K562 (cell line): ENCODE results near the gene PMFBP1. TPM values are rescaled to one million over a fixed set of nuclear protein-coding genes. Genes with fewer than 3 reads are reported as not detected.
A peak's percentile ranks its signal among the peaks of the same experiment; 100 is the strongest.

ENCODE experiments used
- CREBBP ChIP-seq: IDR thresholded peaks from one replicate; pipeline ENCODE4 v1.6.1; 2012; ENCODE audit warnings: low read depth, mild to moderate bottlenecking, control low read depth, inconsistent platforms, low read length
- CTBP1 ChIP-seq: fragments of 450-650 bp; IDR thresholded peaks from 2 replicates; pipeline ENCODE4 v1.6.1; 2016; ENCODE audit warnings: borderline replicate concordance
- ILK ChIP-seq: fragments of 450-650 bp; IDR thresholded peaks from 2 replicates; pipeline ENCODE4 v1.6.1; 2016; ENCODE audit warnings: missing genetic modification characterization, low read depth, mild to moderate bottlenecking, missing compliant biosample characterization, moderate library complexity, borderline replicate concordance
- JUNB ChIP-seq: fragments of 450-650 bp; formaldehyde crosslinking; conservative IDR thresholded peaks from 2 replicates; pipeline ENCODE4 v1.4.0; 2020; ENCODE audit warnings: mild to moderate bottlenecking
- KLF13 ChIP-seq: fragments of 450-650 bp; IDR thresholded peaks from 2 replicates; pipeline ENCODE4 v1.6.1; 2016; ENCODE audit warnings: missing genetic modification characterization, low read depth, mild to moderate bottlenecking, missing compliant biosample characterization, moderate library complexity, borderline replicate concordance
- MTA3 ChIP-seq: fragments of 450-650 bp; formaldehyde crosslinking; IDR thresholded peaks from 2 replicates; pipeline ENCODE4 v1.6.1; 2017; ENCODE audit warnings: mild to moderate bottlenecking, borderline replicate concordance
- MXI1 ChIP-seq: IDR thresholded peaks from 2 replicates; pipeline ENCODE4 v1.6.1; 2011; ENCODE audit warnings: low read depth, mild to moderate bottlenecking, improper control_type of control experiment, low read length
- MYNN ChIP-seq, 2 experiments: sonication (generic); formaldehyde crosslinking in 1 of 2; IDR thresholded peaks; 2 replicates each; pipeline versions ENCODE4 v1.5.0 to v1.6.1; 2016 to 2020; ENCODE audit warnings: antibody characterized with exemption in 1 of 2, missing genetic modification reagents in 1 of 2
- PTTG1 ChIP-seq: fragments of 450-650 bp; IDR thresholded peaks from 2 replicates; pipeline ENCODE4 v1.6.1; 2016; ENCODE audit warnings: low read depth, mild to moderate bottlenecking, missing genetic modification characterization, missing compliant biosample characterization
- SAP30 ChIP-seq: fragments of 200-600 bp; sonication (generic); IDR thresholded peaks from 2 replicates; pipeline ENCODE4 v1.6.1; 2012; ENCODE audit warnings: borderline replicate concordance, low read depth, mild to moderate bottlenecking, moderate library complexity, low read length, control low read depth, inconsistent platforms; ENCODE audit not compliant: insufficient read depth, poor library complexity, severe bottlenecking
- SMARCC2 ChIP-seq: fragments of 450-650 bp; IDR thresholded peaks from 2 replicates; pipeline ENCODE4 v1.6.1; 2017; ENCODE audit warnings: antibody characterized with exemption, moderate library complexity, mild to moderate bottlenecking, low read depth
- SREBF2 ChIP-seq: sonication (generic); formaldehyde crosslinking; IDR thresholded peaks from 2 replicates; pipeline ENCODE4 v1.4.0; 2020; ENCODE audit warnings: mild to moderate bottlenecking, missing genetic modification reagents
- TAF1 ChIP-seq: IDR thresholded peaks from 2 replicates; pipeline ENCODE4 v1.6.1; 2011; ENCODE audit warnings: mild to moderate bottlenecking, low read length, moderate library complexity; ENCODE audit not compliant: insufficient read depth, control insufficient read depth, severe bottlenecking; ENCODE audit errors: extremely low read depth
- ZBED1 ChIP-seq: IDR thresholded peaks from 2 replicates; pipeline ENCODE4 v1.6.1; 2014
- ZEB2 ChIP-seq: fragments of 450-650 bp; IDR thresholded peaks from 2 replicates; pipeline ENCODE4 v1.6.1; 2016
- ZNF224 ChIP-seq: sonication (generic); formaldehyde crosslinking; IDR thresholded peaks from 2 replicates; pipeline ENCODE4 v1.8.0; 2022; ENCODE audit warnings: mild to moderate bottlenecking, missing genetic modification reagents
- ZNF76 ChIP-seq: fragments of 250-450 bp; sonication (Bioruptor Pico); IDR thresholded peaks from 2 replicates; pipeline ENCODE4 v1.4.0; 2020; ENCODE audit warnings: mild to moderate bottlenecking, moderate library complexity, borderline replicate concordance
- polyA plus RNA-seq, 8 experiments: library from polyadenylated mRNA; depleted of rRNA in 4 of 8; stranded (reverse) in 5 of 8; unstranded in 3 of 8; fragments of >200 nt; fragmentation: Nextera tagmentation in 2 of 8; fragmentation: Illumina TruSeq in 1 of 8; extraction: Ambion mirVana in 2 of 8; extraction: Trizol in 1 of 8; gene quantifications; 2 replicates each; pipeline versions ENCODE4 v1.2.1 to v1.2.3, GENCODE V29; 2011 to 2014; ENCODE audit warnings: inconsistent platforms in 1 of 8, missing spikeins in 1 of 8
- total RNA-seq, 7 experiments: library from RNA; depleted of rRNA in 6 of 7; stranded (reverse); fragments of >200 nt in 6 of 7; fragmentation: Illumina TruSeq in 2 of 7; extraction: Trizol in 2 of 7; gene quantifications; 2 replicates each; pipeline versions ENCODE4 v1.2.1 to v1.2.3, GENCODE V29; 2011 to 2021; ENCODE audit warnings: low replicate concordance in 1 of 7
- TF ChIP-seq, protein P1 (sequence below): sonication (generic); formaldehyde crosslinking; IDR thresholded peaks from 2 replicates; pipeline ENCODE4 v1.8.0; 2022; ENCODE audit warnings: missing genetic modification reagents, mild to moderate bottlenecking, borderline replicate concordance
- TF ChIP-seq, protein P2 (sequence below): fragments of 250-450 bp; sonication (Bioruptor Pico); IDR thresholded peaks from 2 replicates; pipeline ENCODE4 v1.5.0; 2021
- TF ChIP-seq, protein P3 (sequence below): fragments of 450-650 bp; IDR thresholded peaks from 2 replicates; pipeline ENCODE4 v1.6.1; 2014; ENCODE audit warnings: low read depth, mild to moderate bottlenecking, moderate library complexity, borderline replicate concordance
- TF ChIP-seq, protein P4 (sequence below), 2 experiments: fragments of 450-650 bp; conservative IDR thresholded peaks; 2 replicates each; pipeline ENCODE4 v1.6.1; 2017; ENCODE audit warnings: mild to moderate bottlenecking in 2 of 2, moderate library complexity in 2 of 2

The PMFBP1 gene
- total and polyA plus RNA-seq, 9 of the 15 experiments (the other 6 are each of a cell fraction or from before 2014, with no cell fraction given) = 0.13 to 0.91 (median 0.47) TPM

DNA sequence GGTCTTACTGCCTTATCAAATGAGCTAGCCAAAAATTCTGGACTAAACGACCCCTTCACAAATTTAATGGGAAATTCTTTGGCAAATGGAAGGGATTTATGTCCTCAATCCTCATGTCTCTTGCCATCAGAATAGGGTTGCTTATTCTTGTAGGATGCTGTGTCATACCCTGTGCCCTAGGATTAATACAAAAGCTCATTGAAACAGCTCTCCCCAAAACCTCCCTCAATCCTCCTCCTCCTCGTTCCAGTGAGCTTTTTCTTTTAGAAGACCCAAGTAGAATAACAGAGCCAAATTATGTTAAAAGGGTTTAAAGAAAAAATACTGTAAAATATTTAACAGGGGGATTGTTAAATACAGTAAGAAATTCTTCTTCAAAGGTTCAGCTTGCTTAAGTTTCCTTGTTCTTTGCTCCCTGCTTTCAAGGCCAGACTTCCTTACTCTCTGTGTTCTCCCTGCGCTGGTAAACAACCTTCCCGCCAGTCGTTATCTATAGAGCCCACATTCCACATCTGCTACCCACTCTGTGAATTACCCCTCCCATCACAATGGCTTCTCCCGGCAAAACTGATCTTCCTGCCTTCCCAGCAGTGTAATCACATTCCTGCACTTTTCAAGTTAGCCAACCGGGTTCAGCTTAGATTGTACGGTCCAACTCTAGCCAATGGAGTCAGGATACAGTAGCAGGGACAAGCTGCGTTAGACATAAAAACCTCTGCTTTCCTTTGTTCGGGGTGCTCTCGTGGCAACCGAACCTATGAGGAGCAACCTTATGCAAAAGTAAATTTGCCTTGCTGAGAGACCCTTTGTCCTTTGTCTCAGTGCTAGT lies 99.2 kb downstream of the PMFBP1 start (continued):
- TF ChIP-seq TAF1 (no peak), ILK (tag) (no peak), CTBP1 (peak; percentile 77; the same call in 1 of the 2 replicates), SREBF2 (CRISPR knock-in tag) (no peak), ZNF76 (CRISPR knock-in tag) (no peak), KLF13 (no peak), SMARCC2 (peak; percentile 29; the same call in 1 of the 2 replicates), ZNF224 (CRISPR knock-in tag) (no peak), PTTG1 (no peak), MYNN (IDR thresholded peaks at IDR 0.05) (no peak), MYNN (CRISPR knock-in tag; IDR thresholded peaks at IDR 0.05) (no peak), CREBBP (no peak), JUNB (CRISPR knock-in tag) (no peak), ZEB2 (0 out of 2 replicates have a peak, but pooled peaks have one; percentile 26), ZBED1 (no peak), SAP30 (no peak), MXI1 (no peak), MTA3 (0 out of 2 replicates have a peak, but pooled peaks have one; percentile 66)
- TF ChIP-seq, protein P1, sequence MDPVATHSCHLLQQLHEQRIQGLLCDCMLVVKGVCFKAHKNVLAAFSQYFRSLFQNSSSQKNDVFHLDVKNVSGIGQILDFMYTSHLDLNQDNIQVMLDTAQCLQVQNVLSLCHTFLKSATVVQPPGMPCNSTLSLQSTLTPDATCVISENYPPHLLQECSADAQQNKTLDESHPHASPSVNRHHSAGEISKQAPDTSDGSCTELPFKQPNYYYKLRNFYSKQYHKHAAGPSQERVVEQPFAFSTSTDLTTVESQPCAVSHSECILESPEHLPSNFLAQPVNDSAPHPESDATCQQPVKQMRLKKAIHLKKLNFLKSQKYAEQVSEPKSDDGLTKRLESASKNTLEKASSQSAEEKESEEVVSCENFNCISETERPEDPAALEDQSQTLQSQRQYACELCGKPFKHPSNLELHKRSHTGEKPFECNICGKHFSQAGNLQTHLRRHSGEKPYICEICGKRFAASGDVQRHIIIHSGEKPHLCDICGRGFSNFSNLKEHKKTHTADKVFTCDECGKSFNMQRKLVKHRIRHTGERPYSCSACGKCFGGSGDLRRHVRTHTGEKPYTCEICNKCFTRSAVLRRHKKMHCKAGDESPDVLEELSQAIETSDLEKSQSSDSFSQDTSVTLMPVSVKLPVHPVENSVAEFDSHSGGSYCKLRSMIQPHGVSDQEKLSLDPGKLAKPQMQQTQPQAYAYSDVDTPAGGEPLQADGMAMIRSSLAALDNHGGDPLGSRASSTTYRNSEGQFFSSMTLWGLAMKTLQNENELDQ (CRISPR knock-in tag) = no peak
- TF ChIP-seq, protein P2, sequence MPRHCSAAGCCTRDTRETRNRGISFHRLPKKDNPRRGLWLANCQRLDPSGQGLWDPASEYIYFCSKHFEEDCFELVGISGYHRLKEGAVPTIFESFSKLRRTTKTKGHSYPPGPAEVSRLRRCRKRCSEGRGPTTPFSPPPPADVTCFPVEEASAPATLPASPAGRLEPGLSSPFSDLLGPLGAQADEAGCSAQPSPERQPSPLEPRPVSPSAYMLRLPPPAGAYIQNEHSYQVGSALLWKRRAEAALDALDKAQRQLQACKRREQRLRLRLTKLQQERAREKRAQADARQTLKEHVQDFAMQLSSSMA (CRISPR knock-in tag) = no peak
- TF ChIP-seq, protein P3, sequence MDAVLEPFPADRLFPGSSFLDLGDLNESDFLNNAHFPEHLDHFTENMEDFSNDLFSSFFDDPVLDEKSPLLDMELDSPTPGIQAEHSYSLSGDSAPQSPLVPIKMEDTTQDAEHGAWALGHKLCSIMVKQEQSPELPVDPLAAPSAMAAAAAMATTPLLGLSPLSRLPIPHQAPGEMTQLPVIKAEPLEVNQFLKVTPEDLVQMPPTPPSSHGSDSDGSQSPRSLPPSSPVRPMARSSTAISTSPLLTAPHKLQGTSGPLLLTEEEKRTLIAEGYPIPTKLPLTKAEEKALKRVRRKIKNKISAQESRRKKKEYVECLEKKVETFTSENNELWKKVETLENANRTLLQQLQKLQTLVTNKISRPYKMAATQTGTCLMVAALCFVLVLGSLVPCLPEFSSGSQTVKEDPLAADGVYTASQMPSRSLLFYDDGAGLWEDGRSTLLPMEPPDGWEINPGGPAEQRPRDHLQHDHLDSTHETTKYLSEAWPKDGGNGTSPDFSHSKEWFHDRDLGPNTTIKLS = no peak
- TF ChIP-seq, protein P4, sequence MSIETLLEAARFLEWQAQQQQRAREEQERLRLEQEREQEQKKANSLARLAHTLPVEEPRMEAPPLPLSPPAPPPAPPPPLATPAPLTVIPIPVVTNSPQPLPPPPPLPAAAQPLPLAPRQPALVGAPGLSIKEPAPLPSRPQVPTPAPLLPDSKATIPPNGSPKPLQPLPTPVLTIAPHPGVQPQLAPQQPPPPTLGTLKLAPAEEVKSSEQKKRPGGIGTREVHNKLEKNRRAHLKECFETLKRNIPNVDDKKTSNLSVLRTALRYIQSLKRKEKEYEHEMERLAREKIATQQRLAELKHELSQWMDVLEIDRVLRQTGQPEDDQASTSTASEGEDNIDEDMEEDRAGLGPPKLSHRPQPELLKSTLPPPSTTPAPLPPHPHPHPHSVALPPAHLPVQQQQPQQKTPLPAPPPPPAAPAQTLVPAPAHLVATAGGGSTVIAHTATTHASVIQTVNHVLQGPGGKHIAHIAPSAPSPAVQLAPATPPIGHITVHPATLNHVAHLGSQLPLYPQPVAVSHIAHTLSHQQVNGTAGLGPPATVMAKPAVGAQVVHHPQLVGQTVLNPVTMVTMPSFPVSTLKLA (conservative IDR thresholded peaks at IDR 0.05) = 0 out of 4 replicates have a peak, but pooled peaks of 1 of the 2 experiments have one; percentile 27
